NT2/D1 (cell line): ENCODE data around the gene DDAH1.

ENCODE experiments used
- DNase-seq: peaks from one replicate; pipeline ENCODE4 v3.0.0-alpha.2; 2011; ENCODE audit warnings: low read depth, low spot score
- H3K27me3 ChIP-seq: 2 replicates; pipeline ENCODE4 v1.6.0; 2011; ENCODE audit warnings: mild to moderate bottlenecking; ENCODE audit not compliant: insufficient read length, insufficient read depth
- H3K36me3 ChIP-seq: 2 replicates; pipeline ENCODE4 v1.6.1; 2011; ENCODE audit warnings: mild to moderate bottlenecking, low read length, mixed read lengths; ENCODE audit not compliant: insufficient read depth, insufficient read length
- H3K4me1 ChIP-seq: 2 replicates; pipeline ENCODE4 v1.5.1; 2011; ENCODE audit not compliant: insufficient read depth, insufficient read length
- H3K4me3 ChIP-seq: 2 replicates; pipeline ENCODE4 v1.5.1; 2011; ENCODE audit warnings: low read depth; ENCODE audit not compliant: insufficient read length
- H3K9ac ChIP-seq: 2 replicates; pipeline ENCODE4 v1.6.0; 2011; ENCODE audit warnings: low read depth; ENCODE audit not compliant: insufficient read length
- H3K9me3 ChIP-seq: 2 replicates; pipeline ENCODE4 v1.5.1; 2011; ENCODE audit warnings: mild to moderate bottlenecking, low read length; ENCODE audit not compliant: insufficient read depth
- SUZ12 ChIP-seq: IDR thresholded peaks from 2 replicates; pipeline ENCODE4 v1.6.1; 2011; ENCODE audit not compliant: insufficient read length, insufficient read depth; ENCODE audit errors: extremely low read depth
- YY1 ChIP-seq: IDR thresholded peaks from 2 replicates; pipeline ENCODE4 v1.6.1; 2011; ENCODE audit not compliant: insufficient read length, insufficient read depth
- ZNF274 ChIP-seq: IDR thresholded peaks from 2 replicates; pipeline ENCODE4 v1.6.1; 2011; ENCODE audit warnings: mild to moderate bottlenecking, low read depth, low read length

Gene DDAH1

DNA sequence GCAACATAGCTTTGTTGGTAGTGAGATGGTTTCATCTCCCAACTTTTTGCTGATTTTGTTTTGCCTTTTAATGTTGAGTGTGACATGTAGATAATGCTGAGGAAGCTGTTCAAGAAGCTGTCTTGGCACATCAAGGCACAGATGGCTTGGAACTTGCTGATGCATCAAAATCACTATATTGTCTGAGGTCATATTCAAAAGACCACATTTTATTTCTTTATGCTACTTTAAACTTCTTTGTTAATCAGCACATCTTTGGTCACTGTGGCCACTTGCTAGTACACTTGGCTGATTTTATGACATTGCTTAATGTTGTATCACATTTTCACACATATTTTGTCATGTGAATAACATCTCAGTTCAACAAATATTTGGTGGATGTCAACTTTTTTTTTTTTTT is 101.4 kb downstream of the DDAH1 start:
- H3K4me3 ChIP-seq: no peak overlapping the region
- no peak for TF ChIP-seq YY1
- TF ChIP-seq SUZ12: no peak
- TF ChIP-seq ZNF274: no peak
- no peak for DNase-seq
- H3K9me3 ChIP-seq: no peaks in the 10 kb centered on the region
- H3K27me3 ChIP-seq: no peaks in the 10 kb centered on the region
- H3K4me1 ChIP-seq: no peaks in the 10 kb centered on the region
- H3K36me3 ChIP-seq: no peaks in the 10 kb centered on the region
- H3K9ac ChIP-seq: no peak overlapping the region

DNA sequence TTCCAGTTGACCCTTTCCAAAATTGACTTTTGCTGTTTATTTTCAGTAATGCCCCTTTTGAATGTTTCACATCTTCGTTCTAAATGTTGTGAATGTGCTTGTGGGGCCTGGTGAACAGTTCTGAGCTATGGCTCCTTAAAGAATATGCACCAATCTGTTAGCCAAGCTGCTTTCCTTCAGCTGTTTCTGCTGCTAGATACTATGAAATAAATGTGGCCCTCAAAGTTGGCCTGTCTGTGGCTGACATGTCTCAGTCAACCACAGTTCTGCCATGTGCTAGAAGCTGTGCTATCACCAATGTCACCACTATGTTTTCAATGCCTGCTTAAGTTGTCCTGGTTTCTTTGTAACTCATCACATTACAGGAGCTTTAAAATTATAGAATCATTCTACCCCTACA is 101.9 kb downstream of the DDAH1 start:
- no peak overlapping the region for H3K9ac ChIP-seq
- DNase-seq: no peak
- H3K36me3 ChIP-seq: no peaks in the 10 kb centered on the region
- H3K27me3 ChIP-seq: no peaks in the 10 kb centered on the region
- no peaks in the 10 kb centered on the region for H3K9me3 ChIP-seq
- TF ChIP-seq ZNF274 (no peak), YY1 (no peak), SUZ12 (no peak)
- H3K4me3 ChIP-seq: no peak overlapping the region
- no peaks in the 10 kb centered on the region for H3K4me1 ChIP-seq

GRCh38 chr1:85361606-85362296 is 103.2 kb downstream of the DDAH1 start:
- DNase-seq: no peak
- Histone ChIP-seq H3K9ac (no peak overlapping the region), H3K4me1 (no peaks in the 10 kb centered on the region), H3K9me3 (no peaks in the 10 kb centered on the region), H3K4me3 (no peak overlapping the region), H3K36me3 (no peaks in the 10 kb centered on the region), H3K27me3 (no peaks in the 10 kb centered on the region)
- no peak for TF ChIP-seq SUZ12
- no peak for TF ChIP-seq YY1
- TF ChIP-seq ZNF274: no peak

DNA sequence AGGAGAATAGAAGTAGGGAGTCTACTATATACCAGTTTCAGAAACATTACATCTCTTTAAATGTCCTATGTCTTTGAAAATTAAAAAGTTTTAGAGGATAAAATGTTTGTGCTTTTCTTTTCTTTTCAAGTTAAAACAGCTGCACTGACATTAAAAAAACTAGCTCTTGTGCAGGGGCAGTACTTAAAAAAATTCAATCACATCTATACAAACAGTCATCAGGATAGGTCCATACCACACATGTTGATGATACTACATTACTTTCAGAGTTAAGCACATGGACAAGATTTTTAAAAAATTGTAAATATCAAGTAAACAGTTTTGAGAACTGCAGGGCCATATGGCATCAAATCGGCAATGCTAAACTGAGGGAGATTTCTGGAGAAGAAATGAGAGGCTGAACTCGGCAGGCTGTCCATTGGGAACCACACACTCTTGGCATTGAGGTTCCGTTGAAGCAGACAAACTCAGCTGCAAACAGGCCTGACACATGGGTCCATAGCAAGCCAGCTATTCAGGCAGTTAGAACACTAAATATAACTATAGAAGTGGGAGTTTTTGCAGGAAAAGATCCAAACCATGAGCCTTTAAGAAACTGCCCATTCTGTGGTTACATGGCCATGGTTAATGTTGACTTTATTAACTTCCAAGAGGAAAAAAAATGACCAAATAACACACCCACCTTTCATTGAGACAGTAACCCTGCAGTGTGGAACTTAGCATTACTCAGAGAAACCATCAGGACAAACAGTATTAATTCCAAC is 104.0 kb downstream of the DDAH1 start:
- no peak overlapping the region for H3K9ac ChIP-seq
- no peak overlapping the region for H3K4me3 ChIP-seq
- no peak for TF ChIP-seq SUZ12
- no peak for TF ChIP-seq YY1
- TF ChIP-seq ZNF274: no peak
- no peaks in the 10 kb centered on the region for H3K27me3 ChIP-seq
- H3K9me3 ChIP-seq: no peaks in the 10 kb centered on the region
- no peaks in the 10 kb centered on the region for H3K36me3 ChIP-seq
- H3K4me1 ChIP-seq: no peaks in the 10 kb centered on the region
- DNase-seq: no peak

GRCh38 chr1:85359874-85360721 is 104.9 kb downstream of the DDAH1 start:
- Histone ChIP-seq H3K36me3 (no peaks in the 10 kb centered on the region), H3K27me3 (no peaks in the 10 kb centered on the region), H3K4me3 (no peak overlapping the region), H3K9me3 (no peaks in the 10 kb centered on the region), H3K9ac (no peak overlapping the region), H3K4me1 (no peaks in the 10 kb centered on the region)
- DNase-seq: no peak
- TF ChIP-seq YY1 (no peak), ZNF274 (no peak), SUZ12 (no peak)

GRCh38 chr1:85358702-85359438 is 106.1 kb downstream of the DDAH1 start:
- no peak for TF ChIP-seq ZNF274
- TF ChIP-seq SUZ12: no peak
- TF ChIP-seq YY1: no peak
- H3K4me3 ChIP-seq: no peak overlapping the region
- no peaks in the 10 kb centered on the region for H3K27me3 ChIP-seq
- no peak overlapping the region for H3K9ac ChIP-seq
- no peaks in the 10 kb centered on the region for H3K4me1 ChIP-seq
- DNase-seq: no peak
- H3K36me3 ChIP-seq: no peaks in the 10 kb centered on the region
- no peaks in the 10 kb centered on the region for H3K9me3 ChIP-seq
